H1 (cell line): ENCODE data around the gene C3orf18. TPM values are rescaled to one million over a fixed set of nuclear protein-coding genes. Genes with fewer than 3 reads are reported as not detected.

Source experiments
- CTCF ChIA-PET: fragments of 300-600 bp; sonication (Branson Sonifier 250); formaldehyde crosslinking; loops from one replicate; lab custom pipeline; 2021; ENCODE audit not compliant: partially characterized antibody; lab: Charles Lee
- POLR2A ChIA-PET: fragments of 300-600 bp; sonication (Branson Sonifier 250); formaldehyde crosslinking; loops from one replicate; lab custom pipeline; 2021; ENCODE audit warnings: inconsistent platforms; ENCODE audit not compliant: partially characterized antibody; lab: Charles Lee
- DNase-seq, 2 experiments: peaks; one replicate each; pipeline versions ENCODE4 v3.0.0 to v3.0.0-alpha.2; 2010 to 2022; ENCODE audit warnings: low spot score in 2 of 2, low read depth in 1 of 2, mixed read lengths in 1 of 2
- FAIRE-seq: peaks from 2 replicates; lab custom pipeline; 2011; peaks lifted over from hg19 to GRCh38; lab: Jason Lieb, UNC
- H2AFZ ChIP-seq: 2 replicates; pipeline ENCODE4 v1.8.1; 2012; ENCODE audit warnings: low read length, inconsistent platforms
- H2AK5ac ChIP-seq: 2 replicates; pipeline ENCODE4 v1.6.1; 2013; ENCODE audit warnings: low read depth, low read length
- H2BK120ac ChIP-seq: replicated peaks from 2 replicates; pipeline ENCODE3; 2013; ENCODE audit warnings: low read depth, low read length, inconsistent platforms
- H2BK12ac ChIP-seq: 2 replicates; pipeline ENCODE4 v1.6.1; 2013; ENCODE audit warnings: low read depth, low read length
- H2BK15ac ChIP-seq: 2 replicates; pipeline ENCODE4 v1.6.1; 2013; ENCODE audit warnings: low read length
- H2BK20ac ChIP-seq: 2 replicates; pipeline ENCODE4 v1.6.1; 2013; ENCODE audit warnings: low read length
- H2BK5ac ChIP-seq: 2 replicates; pipeline ENCODE4 v1.6.1; 2013; ENCODE audit warnings: low read depth, low read length
- H3K14ac ChIP-seq: 2 replicates; pipeline ENCODE4 v1.6.1; 2013; ENCODE audit warnings: inconsistent platforms; ENCODE audit not compliant: insufficient read length
- H3K18ac ChIP-seq: 2 replicates; pipeline ENCODE4 v1.6.1; 2013; ENCODE audit warnings: low read length; ENCODE audit errors: extremely low read depth
- H3K23ac ChIP-seq: 2 replicates; pipeline ENCODE4 v1.6.1; 2013; ENCODE audit warnings: inconsistent platforms; ENCODE audit not compliant: insufficient read length
- H3K23me2 ChIP-seq: 2 replicates; pipeline ENCODE4 v1.6.1; 2013; ENCODE audit warnings: low read depth, low read length
- H3K27ac ChIP-seq: 2 replicates; pipeline ENCODE4 v1.6.1; 2011; ENCODE audit warnings: low read depth, low read length, inconsistent platforms
- H3K27me3 ChIP-seq, 4 experiments: replicated peaks in 1 of 4; 1 replicate in 1 of 4; 2 replicates in 3 of 4; pipeline versions ENCODE4 v1.6.1 to v1.8.1; 2011 to 2013; ENCODE audit warnings: low read length in 3 of 4, mild to moderate bottlenecking in 3 of 4, inconsistent platforms in 2 of 4, mixed read lengths in 2 of 4, moderate library complexity in 1 of 4; ENCODE audit not compliant: control insufficient read depth in 3 of 4, insufficient read depth in 3 of 4; ENCODE audit errors: extremely low read depth in 1 of 4
- H3K36me3 ChIP-seq, 4 experiments: 2 replicates each; pipeline versions ENCODE4 v1.6.1 to v1.8.1; 2011 to 2013; ENCODE audit warnings: mild to moderate bottlenecking in 4 of 4, low read length in 3 of 4, moderate library complexity in 2 of 4, control low read depth in 1 of 4, inconsistent platforms in 1 of 4; ENCODE audit not compliant: insufficient read depth in 4 of 4, control insufficient read depth in 2 of 4
- H3K4ac ChIP-seq: replicated peaks from 2 replicates; pipeline ENCODE3; 2013; ENCODE audit warnings: low read length, low read depth, mixed read lengths, inconsistent platforms; ENCODE audit not compliant: insufficient read length
- H3K4me1 ChIP-seq, 4 experiments: replicated peaks in 1 of 4; 1 replicate in 1 of 4; 2 replicates in 3 of 4; pipeline versions ENCODE4 v1.6.1 to v1.8.1; 2011 to 2013; ENCODE audit warnings: low read length in 3 of 4, inconsistent platforms in 2 of 4, mixed read lengths in 1 of 4; ENCODE audit not compliant: insufficient read depth in 4 of 4, control insufficient read depth in 3 of 4
- H3K4me2 ChIP-seq, 2 experiments: 2 replicates each; pipeline versions ENCODE4 v1.6.1 to v1.8.1; 2011 to 2013; ENCODE audit warnings: low read depth in 2 of 2, low read length in 2 of 2, control low read depth in 1 of 2, inconsistent platforms in 1 of 2, mild to moderate bottlenecking in 1 of 2; ENCODE audit not compliant: insufficient read depth in 1 of 2
- H3K4me3 ChIP-seq, 4 experiments: fragments of 200-600, 300-600 bp in 1 of 4; sonication (generic), shearing (Covaris generic), sonication (Bioruptor Twin) in 1 of 4; 2 replicates each; pipeline versions ENCODE4 v1.5.1 to v1.8.1; 2011 to 2016; ENCODE audit warnings: low read length in 4 of 4, low read depth in 3 of 4, control low read depth in 2 of 4, inconsistent platforms in 2 of 4, mild to moderate bottlenecking in 2 of 4, mixed read lengths in 1 of 4, moderate library complexity in 1 of 4; ENCODE audit not compliant: insufficient read depth in 2 of 4; ENCODE audit errors: extremely low read depth in 1 of 4
- H3K56ac ChIP-seq: replicated peaks from 2 replicates; pipeline ENCODE3; 2013; ENCODE audit warnings: low read depth, mild to moderate bottlenecking, mixed read lengths, low read length, inconsistent platforms; ENCODE audit not compliant: insufficient read length
- H3K79me1 ChIP-seq: 2 replicates; pipeline ENCODE4 v1.6.1; 2013; ENCODE audit warnings: low read depth, low read length, control low read depth
- H3K79me2 ChIP-seq, 2 experiments: 2 replicates each; pipeline versions ENCODE4 v1.6.1 to v1.8.1; 2012 to 2013; ENCODE audit warnings: low read length in 2 of 2, mild to moderate bottlenecking in 2 of 2, inconsistent platforms in 1 of 2; ENCODE audit not compliant: insufficient read depth in 2 of 2, control insufficient read depth in 1 of 2
- H3K9ac ChIP-seq, 4 experiments: replicated peaks in 1 of 4; 1 replicate in 1 of 4; 2 replicates in 3 of 4; pipeline versions ENCODE4 v1.6.1 to v1.8.1; 2011 to 2013; ENCODE audit warnings: low read depth in 3 of 4, low read length in 3 of 4, control low read depth in 2 of 4, mild to moderate bottlenecking in 2 of 4, moderate library complexity in 2 of 4, inconsistent platforms in 1 of 4; ENCODE audit errors: extremely low read depth in 1 of 4
- H3K9me3 ChIP-seq, 2 experiments: 2 replicates each; pipeline versions ENCODE4 v1.6.1 to v1.8.1; 2012 to 2013; ENCODE audit warnings: mild to moderate bottlenecking in 2 of 2, moderate library complexity in 2 of 2, control low read depth in 1 of 2, inconsistent platforms in 1 of 2, low read depth in 1 of 2, low read length in 1 of 2, mixed read lengths in 1 of 2; ENCODE audit not compliant: insufficient read depth in 2 of 2
- H4K20me1 ChIP-seq, 2 experiments: replicated peaks in 1 of 2; 2 replicates each; pipeline versions ENCODE3 to v1.8.1; 2011 to 2013; ENCODE audit warnings: inconsistent platforms in 2 of 2, low read length in 2 of 2, mild to moderate bottlenecking in 1 of 2; ENCODE audit not compliant: insufficient read depth in 2 of 2, control insufficient read depth in 1 of 2
- H4K5ac ChIP-seq: 2 replicates; pipeline ENCODE4 v1.6.1; 2013; ENCODE audit warnings: low read length, low read depth, mixed read lengths, inconsistent platforms; ENCODE audit not compliant: insufficient read length
- H4K8ac ChIP-seq: 2 replicates; pipeline ENCODE4 v1.8.0; 2013; ENCODE audit warnings: mild to moderate bottlenecking, moderate library complexity, low read length, inconsistent platforms; ENCODE audit not compliant: insufficient read depth; ENCODE audit errors: extremely low read depth
- H4K91ac ChIP-seq: replicated peaks from 2 replicates; pipeline ENCODE3; 2013; ENCODE audit warnings: low read length, mixed read lengths, inconsistent platforms; ENCODE audit not compliant: insufficient read length
- EGR1 ChIP-seq: IDR thresholded peaks from 2 replicates; pipeline ENCODE4 v1.6.1; 2011; ENCODE audit warnings: low read depth, low read length, borderline replicate concordance
- GABPA ChIP-seq: IDR thresholded peaks from 2 replicates; pipeline ENCODE4 v1.6.1; 2011; ENCODE audit warnings: mild to moderate bottlenecking, low read length, moderate library complexity, borderline replicate concordance; ENCODE audit not compliant: insufficient read depth
- KDM5A ChIP-seq: fragments of 200-600 bp; IDR thresholded peaks from 2 replicates; pipeline ENCODE4 v1.7.1; 2012; ENCODE audit warnings: mild to moderate bottlenecking, low read length, inconsistent platforms, mixed read lengths
- RAD21 ChIP-seq, 2 experiments: IDR thresholded peaks in 1 of 2; conservative IDR thresholded peaks in 1 of 2; 2 replicates each; pipeline ENCODE4 v1.6.1; 2011; ENCODE audit warnings: low read depth in 2 of 2, low read length in 2 of 2, improper control_type of control experiment in 1 of 2, inconsistent platforms in 1 of 2, mild to moderate bottlenecking in 1 of 2, moderate library complexity in 1 of 2
- RFX5 ChIP-seq: IDR thresholded peaks from 2 replicates; pipeline ENCODE4 v1.6.1; 2011; ENCODE audit warnings: low read depth, low read length, improper control_type of control experiment, borderline replicate concordance
- RXRA ChIP-seq: IDR thresholded peaks from 2 replicates; pipeline ENCODE4 v1.6.1; 2011; ENCODE audit warnings: low read depth, mild to moderate bottlenecking, low read length, moderate library complexity; ENCODE audit not compliant: insufficient read depth
- WGBS, 2 experiments: shearing (Covaris generic) in 1 of 2; methylation state at CpG; one replicate each; pipeline versions ENCODE4 v1.1.6 to v1.1.7; 2013 to 2015; ENCODE audit warnings: low lambda C conversion rate in 2 of 2, mixed read lengths in 2 of 2, inconsistent platforms in 1 of 2, low coverage in 1 of 2, missing lambda C conversion rate in 1 of 2; ENCODE audit not compliant: insufficient replicate concordance in 2 of 2, insufficient coverage in 1 of 2, insufficient read length in 1 of 2; ENCODE audit errors: extremely low coverage in 1 of 2, missing lambda C conversion rate in 1 of 2; 5-methylcytosine and 5-hydroxymethylcytosine counted together
- polyA plus RNA-seq, 7 experiments: library from polyadenylated mRNA; depleted of rRNA in 3 of 7; stranded (reverse) in 5 of 7; unstranded in 2 of 7; fragments of >200 nt in 5 of 7; fragments of 200-250 nt in 2 of 7; gene quantifications; 1 replicate in 5 of 7; 2 replicates in 1 of 7; 4 replicates in 1 of 7; pipeline versions ENCODE4 v1.2.1 to v1.2.3, GENCODE V29; 2011 to 2013; ENCODE audit warnings: missing spikeins in 2 of 7, mixed read lengths in 2 of 7
- total RNA-seq: library from RNA; stranded (reverse); fragmentation: NEBNext Ultra II Directional; extraction: Animal tissue kit (Norgen Biotek cat#: 25700); gene quantifications from 2 replicates; pipeline ENCODE4 v1.2.1, GENCODE V29; 2021
- TF ChIP-seq, protein P1 (sequence below): IDR thresholded peaks from 2 replicates; pipeline ENCODE4 v1.6.1; 2012; ENCODE audit warnings: inconsistent platforms
- TF ChIP-seq, protein P2 (sequence below), 3 experiments: IDR thresholded peaks; 1 replicate in 2 of 3; 2 replicates in 1 of 3; pipeline versions ENCODE4 v1.5.1 to v1.6.1; 2011; ENCODE audit warnings: low read length in 3 of 3, mild to moderate bottlenecking in 3 of 3, inconsistent platforms in 2 of 3, low read depth in 1 of 3, moderate library complexity in 1 of 3; ENCODE audit not compliant: insufficient read depth in 1 of 3; ENCODE audit errors: control extremely low read depth in 1 of 3

The C3orf18 gene
- total and polyA plus RNA-seq, 2 of the 8 experiments (the other 6 are each of a cell fraction or from before 2014, with no cell fraction given): 7.5 to 15.0 TPM

DNA sequence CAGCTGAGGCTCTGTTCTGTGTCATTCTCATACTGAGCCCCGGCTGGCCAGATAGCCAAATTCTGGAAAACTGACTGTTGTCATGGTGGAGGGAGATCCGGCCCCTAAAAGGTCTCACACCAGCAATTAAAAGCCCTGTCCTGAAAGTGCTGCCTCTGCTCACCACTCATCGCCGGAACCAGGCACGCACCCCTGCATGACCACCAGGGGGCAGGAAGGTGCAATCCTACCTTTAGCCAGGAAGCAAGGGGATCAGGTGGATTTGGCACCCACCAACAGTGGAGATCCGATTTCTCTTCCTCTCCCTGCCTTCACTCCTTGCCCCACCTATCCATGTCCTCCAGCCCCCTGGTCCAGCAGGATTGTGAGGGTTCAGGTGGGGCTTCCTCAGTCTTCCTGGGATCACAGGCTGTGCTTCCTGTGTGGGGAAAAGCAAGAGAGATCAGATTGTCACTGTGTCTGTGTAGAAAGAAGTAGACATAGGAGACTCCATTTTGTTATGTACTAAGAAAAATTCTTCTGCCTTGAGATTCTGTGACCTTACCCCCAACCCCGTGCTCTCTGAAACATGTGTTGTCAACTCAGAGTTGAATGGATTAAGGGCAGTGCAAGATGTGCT is 48.0 kb downstream of the C3orf18 start:
- Histone ChIP-seq H4K91ac (peak overlapping the region; percentile 49), H2BK15ac (no peak overlapping the region; the same call in 1 of the 2 replicates), H4K5ac (peak overlapping the region; percentile 7), H2BK120ac (no peak overlapping the region), H3K9ac (no peak overlapping the region), H3K14ac (no peak overlapping the region), H3K9me3 (no peaks in the 10 kb centered on the region), H3K4me1 (peaks cover 3 to 55% (median 42%) of the 10 kb centered on the region in 4 experiments), H3K27me3 (no peaks in the 10 kb centered on the region), H3K36me3 (no peaks in the 10 kb centered on the region), H3K27ac (no peak overlapping the region), H2BK20ac (peak overlapping the region; percentile 77; the same call in 1 of the 2 replicates), H3K56ac (no peak overlapping the region), H2BK12ac (peak overlapping the region; percentile 96; the same call in 1 of the 2 replicates), H3K4me2 (no peak overlapping the region; a peak in 1 of 4 replicates), H3K18ac (peak overlapping the region; percentile 65; the same call in 1 of the 2 replicates), H3K4me3 (no peak overlapping the region), H2BK5ac (peak overlapping the region; percentile 73; the same call in 1 of the 2 replicates), H4K8ac (no peak overlapping the region), H2AK5ac (no peak overlapping the region), H3K79me1 (no peaks in the 10 kb centered on the region), H3K23ac (no peak overlapping the region), H3K4ac (no peak overlapping the region), H3K79me2 (no peaks in the 10 kb centered on the region), H2AFZ (no peak overlapping the region), H3K23me2 (no peaks in the 10 kb centered on the region; the same call in none of the 2 replicates), H4K20me1 (no peaks in the 10 kb centered on the region)
- CTCF ChIA-PET: interaction anchor here (0.8 to 12.6 kb wide), 10 partner anchors 10 to 179 kb away, joined by 3 to 114 read pairs (median 6); partner anchors contain the start of genes CACNA2D2 and RASSF1
- peak; percentile 81 to 95 for DNase-seq
- POLR2A ChIA-PET: interaction anchor here (1.0 kb wide), 1 partner anchor 15 kb away, joined by 3 read pairs; no protein-coding TSS in a partner anchor
- 18% methylated on average over 7 of the region's 7 CpGs; no CpG with 5 or more reads in 1 of the 2 experiments for WGBS, 2 experiments
- FAIRE-seq: peak; percentile 91
- TF ChIP-seq KDM5A (no peak), EGR1 (no peak), GABPA (peak; percentile 73; the same call in 1 of the 2 replicates), RXRA (no peak), RFX5 (no peak), RAD21 (IDR thresholded peaks at IDR 0.05 in 1 of 2, conservative IDR thresholded peaks at IDR 0.05 in 1 of 2; ENCODE audit: low read depth in 2 of 2, low read length in 2 of 2) (peak; percentile 80 to 86)
- TF ChIP-seq, protein P1, sequence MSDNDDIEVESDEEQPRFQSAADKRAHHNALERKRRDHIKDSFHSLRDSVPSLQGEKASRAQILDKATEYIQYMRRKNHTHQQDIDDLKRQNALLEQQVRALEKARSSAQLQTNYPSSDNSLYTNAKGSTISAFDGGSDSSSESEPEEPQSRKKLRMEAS: peak; percentile 64
- TF ChIP-seq, protein P2, sequence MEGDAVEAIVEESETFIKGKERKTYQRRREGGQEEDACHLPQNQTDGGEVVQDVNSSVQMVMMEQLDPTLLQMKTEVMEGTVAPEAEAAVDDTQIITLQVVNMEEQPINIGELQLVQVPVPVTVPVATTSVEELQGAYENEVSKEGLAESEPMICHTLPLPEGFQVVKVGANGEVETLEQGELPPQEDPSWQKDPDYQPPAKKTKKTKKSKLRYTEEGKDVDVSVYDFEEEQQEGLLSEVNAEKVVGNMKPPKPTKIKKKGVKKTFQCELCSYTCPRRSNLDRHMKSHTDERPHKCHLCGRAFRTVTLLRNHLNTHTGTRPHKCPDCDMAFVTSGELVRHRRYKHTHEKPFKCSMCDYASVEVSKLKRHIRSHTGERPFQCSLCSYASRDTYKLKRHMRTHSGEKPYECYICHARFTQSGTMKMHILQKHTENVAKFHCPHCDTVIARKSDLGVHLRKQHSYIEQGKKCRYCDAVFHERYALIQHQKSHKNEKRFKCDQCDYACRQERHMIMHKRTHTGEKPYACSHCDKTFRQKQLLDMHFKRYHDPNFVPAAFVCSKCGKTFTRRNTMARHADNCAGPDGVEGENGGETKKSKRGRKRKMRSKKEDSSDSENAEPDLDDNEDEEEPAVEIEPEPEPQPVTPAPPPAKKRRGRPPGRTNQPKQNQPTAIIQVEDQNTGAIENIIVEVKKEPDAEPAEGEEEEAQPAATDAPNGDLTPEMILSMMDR (IDR thresholded peaks at IDR 0.05; ENCODE audit: control extremely low read depth in 1 of 3, insufficient read depth in 1 of 3, low read depth in 1 of 3, low read length in 3 of 3): peak in 2 of 3 experiments; percentile 95 to 99; a peak in 3 of 4 replicates
